Suprapubic skin (tissue), 4 donors: Measurements from ENCODE around the gene CACNA2D1. TPM values are rescaled to one million over a fixed set of nuclear protein-coding genes. Genes with fewer than 3 reads are reported as not detected.

Source experiments
- DNase-seq, 2 donors: peaks; one replicate each; pipeline ENCODE4 v3.0.0-alpha.2; 2019; ENCODE audit warnings: low spot score in 2 of 2
- H3K27ac ChIP-seq: fragments of 200-600 bp; sonication (generic); one replicate; pipeline ENCODE4 v1.5.1; 2019
- H3K27me3 ChIP-seq: fragments of 200-600 bp; sonication (generic); one replicate; pipeline ENCODE4 v1.5.1; 2019
- H3K36me3 ChIP-seq: fragments of 200-600 bp; sonication (generic); one replicate; pipeline ENCODE4 v1.5.1; 2019
- H3K4me1 ChIP-seq: fragments of 200-600 bp; sonication (generic); one replicate; pipeline ENCODE4 v1.5.1; 2019
- H3K4me3 ChIP-seq: fragments of 200-600 bp; sonication (generic); one replicate; pipeline ENCODE4 v1.5.1; 2019; ENCODE audit warnings: mild to moderate bottlenecking
- H3K9me3 ChIP-seq: fragments of 200-600 bp; sonication (generic); one replicate; pipeline ENCODE4 v1.5.1; 2019
- CTCF ChIP-seq, 2 donors: fragments of 200-600 bp in 1 of 2; fragments of 450-650 bp in 1 of 2; sonication (generic) in 1 of 2; IDR thresholded peaks; one replicate each; pipeline ENCODE4 v1.5.1; 2016 to 2019; ENCODE audit warnings: antibody characterized with exemption in 2 of 2, mild to moderate bottlenecking in 1 of 2, moderate library complexity in 1 of 2
- EP300 ChIP-seq: sonication (generic); formaldehyde crosslinking; IDR thresholded peaks from one replicate; pipeline ENCODE4 v1.6.1; 2017; ENCODE audit warnings: antibody characterized with exemption
- POLR2A ChIP-seq, 2 donors: fragments of 450-650 bp; IDR thresholded peaks; one replicate each; pipeline ENCODE4 v1.6.1; 2017; ENCODE audit warnings: antibody characterized with exemption in 2 of 2, mild to moderate bottlenecking in 2 of 2, moderate library complexity in 2 of 2
- POLR2AphosphoS5 ChIP-seq, 3 donors: sonication (generic); formaldehyde crosslinking; IDR thresholded peaks; one replicate each; pipeline ENCODE4 v1.6.1; 2017; ENCODE audit warnings: antibody characterized with exemption in 3 of 3
- WGBS: methylation state at CpG from one replicate; pipeline ENCODE4 v1.1.5; 2018; 5-methylcytosine and 5-hydroxymethylcytosine counted together
- total RNA-seq, 4 donors: library from RNA; depleted of rRNA; stranded (reverse); fragments of >200 nt; gene quantifications; one replicate each; pipeline ENCODE4 v1.1.0, GENCODE V29; 2016

Gene CACNA2D1
- total RNA-seq, 4 donors from 2014 or later = 9.3 to 16.9 (median 10.6) TPM

GRCh38 chr7:82163586-82163985 is 280.0 kb downstream of the CACNA2D1 start:
- H3K27me3 ChIP-seq = no peaks in the 10 kb centered on the region
- DNase-seq = no peak
- peaks cover 6% of the 10 kb centered on the region for H3K4me1 ChIP-seq
- H3K36me3 ChIP-seq = no peaks in the 10 kb centered on the region
- WGBS = 75% methylated on average over 1 of the region's 1 CpG
- no peaks in the 10 kb centered on the region for H3K9me3 ChIP-seq
- no peak for TF ChIP-seq EP300
- no peak for TF ChIP-seq POLR2AphosphoS5 (IDR thresholded peaks at IDR 0.05)
- no peak for TF ChIP-seq CTCF (IDR thresholded peaks at IDR 0.05)
- TF ChIP-seq POLR2A (IDR thresholded peaks at IDR 0.05) = no peak
- no peak overlapping the region for H3K27ac ChIP-seq
- H3K4me3 ChIP-seq = no peak overlapping the region

- DNase-seq = no peak
- no peak for TF ChIP-seq POLR2AphosphoS5 (IDR thresholded peaks at IDR 0.05)
- TF ChIP-seq EP300 = no peak
- TF ChIP-seq POLR2A (IDR thresholded peaks at IDR 0.05) = no peak
- no peak for TF ChIP-seq CTCF (IDR thresholded peaks at IDR 0.05)
- Histone ChIP-seq H3K9me3 (no peaks in the 10 kb centered on the region), H3K27me3 (no peaks in the 10 kb centered on the region), H3K4me1 (peaks cover 6% of the 10 kb centered on the region), H3K27ac (no peak overlapping the region), H3K4me3 (no peak overlapping the region), H3K36me3 (no peaks in the 10 kb centered on the region)
- 91% methylated on average over 2 of the region's 2 CpGs for WGBS
Observed at GRCh38 chr7:82162289-82162688, 281.3 kb downstream of the CACNA2D1 start.

GRCh38 chr7:82158327-82158726 is 285.2 kb downstream of the CACNA2D1 start:
- no peak for TF ChIP-seq POLR2AphosphoS5 (IDR thresholded peaks at IDR 0.05)
- no peak for TF ChIP-seq CTCF (IDR thresholded peaks at IDR 0.05)
- no peaks in the 10 kb centered on the region for H3K4me1 ChIP-seq
- no peak overlapping the region for H3K4me3 ChIP-seq
- no peaks in the 10 kb centered on the region for H3K27me3 ChIP-seq
- no peak overlapping the region for H3K27ac ChIP-seq
- no peaks in the 10 kb centered on the region for H3K9me3 ChIP-seq
- no peak for DNase-seq
- H3K36me3 ChIP-seq = no peaks in the 10 kb centered on the region

GRCh38 chr7:82156893-82157292 is 286.7 kb downstream of the CACNA2D1 start:
- Histone ChIP-seq H3K4me1 (no peaks in the 10 kb centered on the region), H3K4me3 (no peak overlapping the region), H3K9me3 (no peaks in the 10 kb centered on the region), H3K27me3 (no peaks in the 10 kb centered on the region), H3K36me3 (no peaks in the 10 kb centered on the region), H3K27ac (no peak overlapping the region)
- no peak for DNase-seq
- 90% methylated on average over 1 of the region's 1 CpG for WGBS
- TF ChIP-seq EP300 (no peak), CTCF (IDR thresholded peaks at IDR 0.05) (no peak), POLR2A (IDR thresholded peaks at IDR 0.05) (no peak), POLR2AphosphoS5 (IDR thresholded peaks at IDR 0.05) (no peak)

GRCh38 chr7:82156168-82156567 is 287.4 kb downstream of the CACNA2D1 start:
- Histone ChIP-seq H3K4me3 (no peak overlapping the region), H3K27ac (no peak overlapping the region), H3K9me3 (no peaks in the 10 kb centered on the region), H3K4me1 (no peaks in the 10 kb centered on the region), H3K27me3 (no peaks in the 10 kb centered on the region), H3K36me3 (no peaks in the 10 kb centered on the region)
- DNase-seq = no peak
- 80% methylated on average over 3 of the region's 3 CpGs for WGBS
- TF ChIP-seq CTCF (IDR thresholded peaks at IDR 0.05) = no peak
- TF ChIP-seq POLR2AphosphoS5 (IDR thresholded peaks at IDR 0.05) = no peak
